ENCODE results near the gene PSMD1.

PSMD1 gene

DNA sequence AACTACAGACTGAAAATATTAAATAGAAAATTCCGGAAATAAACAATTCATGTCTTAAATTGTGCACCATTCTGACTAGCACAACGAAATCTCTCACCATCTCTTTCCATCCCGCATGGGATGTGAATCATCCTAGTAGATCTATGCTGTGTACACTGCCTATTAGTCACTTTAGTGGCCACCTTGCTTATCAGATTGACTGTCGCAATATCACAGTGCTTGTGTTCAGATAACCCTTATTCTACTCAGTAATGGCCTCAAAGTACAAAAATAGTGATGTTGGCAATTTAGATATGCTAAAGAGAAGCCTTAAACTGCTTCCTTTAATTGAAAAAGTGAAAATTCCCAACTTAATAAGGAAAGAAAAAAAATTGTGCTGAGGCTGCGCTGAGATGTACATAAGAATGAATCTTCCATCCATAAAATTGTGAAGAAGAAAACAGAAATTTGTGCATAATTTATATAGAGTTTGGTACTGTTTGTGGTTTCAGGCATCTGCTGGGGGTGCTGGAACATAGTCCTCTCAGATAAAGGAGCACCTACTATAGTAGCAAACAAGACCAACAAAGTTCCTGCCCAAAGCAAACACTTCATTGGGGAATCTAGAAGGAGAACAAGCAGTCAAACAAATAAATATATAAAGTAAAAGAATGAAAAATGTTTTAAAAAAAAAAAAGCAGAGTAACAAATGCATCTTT, 12.0 kb downstream of the PSMD1 start:
- no peaks in the 10 kb centered on the region for H3K9me3 ChIP-seq
- TF ChIP-seq, protein P1, sequence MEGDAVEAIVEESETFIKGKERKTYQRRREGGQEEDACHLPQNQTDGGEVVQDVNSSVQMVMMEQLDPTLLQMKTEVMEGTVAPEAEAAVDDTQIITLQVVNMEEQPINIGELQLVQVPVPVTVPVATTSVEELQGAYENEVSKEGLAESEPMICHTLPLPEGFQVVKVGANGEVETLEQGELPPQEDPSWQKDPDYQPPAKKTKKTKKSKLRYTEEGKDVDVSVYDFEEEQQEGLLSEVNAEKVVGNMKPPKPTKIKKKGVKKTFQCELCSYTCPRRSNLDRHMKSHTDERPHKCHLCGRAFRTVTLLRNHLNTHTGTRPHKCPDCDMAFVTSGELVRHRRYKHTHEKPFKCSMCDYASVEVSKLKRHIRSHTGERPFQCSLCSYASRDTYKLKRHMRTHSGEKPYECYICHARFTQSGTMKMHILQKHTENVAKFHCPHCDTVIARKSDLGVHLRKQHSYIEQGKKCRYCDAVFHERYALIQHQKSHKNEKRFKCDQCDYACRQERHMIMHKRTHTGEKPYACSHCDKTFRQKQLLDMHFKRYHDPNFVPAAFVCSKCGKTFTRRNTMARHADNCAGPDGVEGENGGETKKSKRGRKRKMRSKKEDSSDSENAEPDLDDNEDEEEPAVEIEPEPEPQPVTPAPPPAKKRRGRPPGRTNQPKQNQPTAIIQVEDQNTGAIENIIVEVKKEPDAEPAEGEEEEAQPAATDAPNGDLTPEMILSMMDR (IDR thresholded peaks at IDR 0.05; ENCODE audit: low read depth, low read length), result no peak

DNA sequence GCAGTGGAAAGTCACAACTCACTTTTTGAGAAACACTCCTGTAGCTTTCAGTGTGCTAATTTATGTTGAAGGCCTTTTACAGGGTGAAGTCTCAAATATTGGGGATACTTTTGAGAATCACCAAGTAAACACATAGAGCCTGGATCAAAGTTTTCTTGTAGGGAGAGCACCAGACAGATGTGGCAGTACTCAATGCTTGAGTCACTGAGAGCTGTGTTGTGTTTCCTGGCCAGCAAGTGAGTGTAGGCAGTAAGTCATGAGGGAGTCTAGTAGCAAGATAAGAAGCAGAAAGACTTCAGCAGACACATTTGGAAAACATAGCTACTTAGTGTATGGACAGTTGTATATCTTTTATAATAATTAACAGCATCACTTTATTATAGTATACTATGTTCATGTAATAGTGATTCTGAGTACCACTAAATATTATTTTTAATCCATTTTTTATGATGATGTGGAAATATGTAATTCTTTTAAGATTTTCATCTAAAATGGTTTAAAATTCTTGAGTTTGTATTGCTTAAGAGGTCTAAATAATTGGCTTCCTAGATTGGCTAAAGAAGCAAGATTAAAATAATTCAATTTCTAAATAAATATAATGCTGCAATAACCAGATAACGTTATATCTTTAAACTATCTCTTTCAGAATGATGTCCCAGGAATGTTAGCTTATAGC, 12.8 kb downstream of the PSMD1 start:
- H3K4me1 ChIP-seq, result no peaks in the 10 kb centered on the region
- TF ChIP-seq, protein P1 (IDR thresholded peaks at IDR 0.05; ENCODE audit: low read depth, low read length), result no peak

More for the DNA sequence above, 12.0 kb downstream of the PSMD1 start:
- no peak for DNase-seq
- Histone ChIP-seq H3K27me3 (no peaks in the 10 kb centered on the region), H3K4me3 (ENCODE audit: low read depth, low read length) (no peak overlapping the region), H3K4me1 (no peaks in the 10 kb centered on the region), H3K36me3 (peaks cover 84% of the 10 kb centered on the region)

DNA sequence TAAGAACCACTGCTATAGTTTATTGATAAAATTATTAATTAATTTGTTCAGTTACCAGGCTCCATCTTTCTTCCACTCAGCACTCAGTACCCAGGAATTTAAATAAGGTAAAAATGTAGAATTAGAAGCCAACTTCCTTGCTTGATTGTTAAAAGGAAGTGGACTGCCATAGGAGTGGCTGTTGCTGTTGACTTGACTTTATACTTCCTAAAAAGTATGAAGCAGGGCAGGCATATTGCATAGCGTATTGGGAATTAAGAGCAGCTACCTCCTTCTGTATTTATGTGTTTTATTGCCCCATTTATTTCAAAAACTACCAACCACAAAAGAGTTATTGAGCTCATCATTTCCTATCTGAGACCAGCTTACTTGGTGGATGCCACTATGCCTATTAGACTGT, 27.9 kb downstream of the PSMD1 start:
- Histone ChIP-seq H3K36me3 (peaks cover 90% of the 10 kb centered on the region), H3K27me3 (no peaks in the 10 kb centered on the region), H3K9me3 (no peaks in the 10 kb centered on the region), H3K4me1 (no peaks in the 10 kb centered on the region), H3K4me3 (ENCODE audit: low read depth, low read length) (no peak overlapping the region)
- TF ChIP-seq, protein P1 (IDR thresholded peaks at IDR 0.05; ENCODE audit: low read depth, low read length), result no peak
- no peak for DNase-seq

More for the DNA sequence above, 12.8 kb downstream of the PSMD1 start:
- Histone ChIP-seq H3K36me3 (peaks cover 79% of the 10 kb centered on the region), H3K27me3 (no peaks in the 10 kb centered on the region), H3K9me3 (no peaks in the 10 kb centered on the region), H3K4me3 (ENCODE audit: low read depth, low read length) (no peak overlapping the region)
- DNase-seq, result no peak

DNA sequence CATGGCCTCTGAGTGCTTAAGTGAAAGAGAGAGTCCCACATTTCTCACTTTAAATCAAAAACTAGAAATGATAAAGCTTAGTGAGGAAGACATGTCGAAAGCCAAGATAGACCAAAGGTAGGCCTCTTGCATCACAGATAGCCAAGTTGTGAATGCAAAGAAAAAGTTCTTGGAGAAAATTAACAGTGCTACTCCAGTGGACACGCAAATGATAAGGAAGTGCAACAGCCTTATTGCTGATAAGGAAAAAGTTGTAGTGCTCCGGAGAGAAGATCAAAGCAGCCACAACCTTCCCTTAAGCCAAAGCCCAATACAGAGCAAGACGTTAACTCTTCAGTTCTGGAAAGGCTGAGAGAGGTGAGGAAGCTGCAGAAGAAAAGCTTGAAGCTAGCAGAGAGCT, 32.1 kb downstream of the PSMD1 start:
- DNase-seq, result no peak
- TF ChIP-seq, protein P1 (IDR thresholded peaks at IDR 0.05; ENCODE audit: low read depth, low read length), result no peak
- no peaks in the 10 kb centered on the region for H3K27me3 ChIP-seq
- H3K4me1 ChIP-seq, result no peaks in the 10 kb centered on the region
- H3K4me3 ChIP-seq (ENCODE audit: low read depth, low read length), result no peak overlapping the region
- H3K9me3 ChIP-seq, result no peaks in the 10 kb centered on the region; the same call in 1 of the 2 replicates
- H3K36me3 ChIP-seq, result peaks cover 71% of the 10 kb centered on the region

DNA sequence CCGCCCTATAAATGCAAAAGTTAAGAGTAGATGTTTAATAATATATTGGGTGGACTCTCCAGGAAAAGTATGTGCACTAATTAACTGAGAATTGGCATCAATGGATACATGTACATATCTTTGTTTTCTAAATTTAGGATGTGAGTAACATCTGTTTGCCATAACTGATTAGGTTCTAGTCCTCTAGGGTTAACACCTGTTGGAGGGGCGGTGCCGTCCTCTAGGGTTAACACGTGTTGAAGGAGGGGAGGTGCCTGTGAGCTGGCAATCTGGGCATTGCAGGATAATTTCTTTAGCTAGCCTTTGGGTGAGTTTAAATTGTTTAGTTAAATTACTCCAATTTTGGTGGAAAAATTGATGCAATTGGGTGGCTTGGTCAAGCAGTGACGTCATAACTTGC, 37.3 kb downstream of the PSMD1 start:
- H3K9me3 ChIP-seq, result no peaks in the 10 kb centered on the region; the same call in 1 of the 2 replicates
- DNase-seq, result no peak
- peaks cover 60% of the 10 kb centered on the region for H3K36me3 ChIP-seq
- no peak overlapping the region for H3K4me3 ChIP-seq (ENCODE audit: low read depth, low read length)
- no peaks in the 10 kb centered on the region for H3K27me3 ChIP-seq
- TF ChIP-seq, protein P1 (IDR thresholded peaks at IDR 0.05; ENCODE audit: low read depth, low read length), result no peak
- no peaks in the 10 kb centered on the region; the same call in 1 of the 2 replicates for H3K4me1 ChIP-seq
